Measurements from ENCODE around the gene ZNF787.

DNA sequence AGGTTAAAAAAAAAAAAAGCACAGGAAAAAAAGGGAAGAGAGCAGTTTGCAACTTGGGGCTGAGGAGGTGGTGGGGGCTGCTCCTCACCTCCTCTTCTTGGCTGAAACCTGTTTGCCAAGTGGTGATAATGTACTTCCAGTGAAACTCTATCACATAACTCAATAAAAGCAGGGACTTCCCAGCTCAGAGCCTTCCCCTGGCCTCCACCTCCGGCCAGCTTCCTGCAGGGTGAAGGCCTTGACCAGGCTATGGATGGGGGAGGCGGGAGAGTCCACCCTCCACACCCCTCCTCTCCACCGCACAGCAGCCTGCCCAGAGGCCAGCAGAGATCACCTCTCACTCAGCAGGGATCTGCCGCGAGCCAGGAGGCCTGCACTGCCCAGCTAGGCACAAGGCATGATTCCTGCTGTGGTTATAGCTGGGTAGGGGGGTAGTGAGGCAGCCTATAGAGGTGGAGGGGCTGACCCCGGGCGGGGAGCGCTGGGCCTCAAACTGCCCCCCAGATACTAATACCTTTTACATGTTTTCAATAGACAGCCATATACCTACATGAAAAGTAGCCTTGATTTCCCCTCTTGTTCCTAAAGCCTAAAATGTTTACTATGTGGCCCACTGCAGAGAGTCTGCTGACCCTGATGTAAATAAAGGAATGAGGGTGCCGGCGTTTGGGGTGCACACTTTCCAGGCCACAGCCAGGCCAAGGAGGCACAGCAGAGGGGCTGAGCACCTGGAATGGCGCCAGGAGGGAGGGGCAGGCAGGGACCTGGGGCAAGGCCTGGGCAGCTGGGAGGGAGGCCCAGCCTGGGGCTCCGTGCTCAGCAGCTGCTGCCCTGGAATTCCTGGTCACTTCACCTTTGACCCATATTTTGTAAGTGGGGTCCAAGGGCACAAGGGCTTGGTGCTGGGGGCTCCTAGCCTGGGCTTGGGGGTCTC lies 10.3 kb downstream of the ZNF787 start:
- TF ChIP-seq, protein P1, sequence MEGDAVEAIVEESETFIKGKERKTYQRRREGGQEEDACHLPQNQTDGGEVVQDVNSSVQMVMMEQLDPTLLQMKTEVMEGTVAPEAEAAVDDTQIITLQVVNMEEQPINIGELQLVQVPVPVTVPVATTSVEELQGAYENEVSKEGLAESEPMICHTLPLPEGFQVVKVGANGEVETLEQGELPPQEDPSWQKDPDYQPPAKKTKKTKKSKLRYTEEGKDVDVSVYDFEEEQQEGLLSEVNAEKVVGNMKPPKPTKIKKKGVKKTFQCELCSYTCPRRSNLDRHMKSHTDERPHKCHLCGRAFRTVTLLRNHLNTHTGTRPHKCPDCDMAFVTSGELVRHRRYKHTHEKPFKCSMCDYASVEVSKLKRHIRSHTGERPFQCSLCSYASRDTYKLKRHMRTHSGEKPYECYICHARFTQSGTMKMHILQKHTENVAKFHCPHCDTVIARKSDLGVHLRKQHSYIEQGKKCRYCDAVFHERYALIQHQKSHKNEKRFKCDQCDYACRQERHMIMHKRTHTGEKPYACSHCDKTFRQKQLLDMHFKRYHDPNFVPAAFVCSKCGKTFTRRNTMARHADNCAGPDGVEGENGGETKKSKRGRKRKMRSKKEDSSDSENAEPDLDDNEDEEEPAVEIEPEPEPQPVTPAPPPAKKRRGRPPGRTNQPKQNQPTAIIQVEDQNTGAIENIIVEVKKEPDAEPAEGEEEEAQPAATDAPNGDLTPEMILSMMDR (IDR thresholded peaks at IDR 0.05; ENCODE audit: extremely low read depth in 1 of 2, insufficient read depth in 1 of 2, low read depth in 1 of 2, low read length in 2 of 2): no peak
- no peak for TF ChIP-seq POLR2A (IDR thresholded peaks at IDR 0.05; ENCODE audit: low read depth, low read length)
- TF ChIP-seq GATA2 (IDR thresholded peaks at IDR 0.05; ENCODE audit: insufficient read depth, insufficient read length, low read depth, low read length): no peak
- TF ChIP-seq POLR2AphosphoS5 (IDR thresholded peaks at IDR 0.05; ENCODE audit: insufficient read depth, low read depth, low read length): no peak

Data from endothelial cell of umbilical vein (primary cell).